ENCODE measurements around the gene CHRDL2.
"Not testable (repeated sequence)": the region's sequence is repeated elsewhere in the genome, so short reads cannot be mapped to it uniquely, and the experiment has no call there.

The CHRDL2 gene

GRCh38 chr11:74731301-74732094, at the start of gene CHRDL2:
Gene CHRDL2 (minus strand): TSS chr11:74731426. CDS start chr11:74730888, 538 bp downstream.
- no peak for DNase-seq (ENCODE audit: low read depth, low spot score)

GRCh38 chr11:74780248-74781005, 49.2 kb upstream of the CHRDL2 start:
- no peak for DNase-seq (ENCODE audit: low read depth, low spot score)

- DNase-seq (ENCODE audit: low read depth, low spot score): no peak
These were observed 47.4 kb upstream of the CHRDL2 start for GRCh38 chr11:74778581-74778980.

GRCh38 chr11:74777877-74778276, 46.7 kb upstream of the CHRDL2 start:
- no peak for DNase-seq (ENCODE audit: low read depth, low spot score)

GRCh38 chr11:74777038-74777437, 45.8 kb upstream of the CHRDL2 start:
- no peak for DNase-seq (ENCODE audit: low read depth, low spot score)

- DNase-seq (ENCODE audit: low read depth, low spot score): no peak
These were observed 45.3 kb upstream of the CHRDL2 start for GRCh38 chr11:74776546-74776945.

GRCh38 chr11:74775762-74776161, 44.5 kb upstream of the CHRDL2 start:
- no peak for DNase-seq (ENCODE audit: low read depth, low spot score)

GRCh38 chr11:74773476-74773875, 42.2 kb upstream of the CHRDL2 start:
- no peak for DNase-seq (ENCODE audit: low read depth, low spot score)

- no peak for DNase-seq (ENCODE audit: low read depth, low spot score)
These were observed 39.9 kb upstream of the CHRDL2 start for GRCh38 chr11:74771139-74771538.

GRCh38 chr11:74770456-74770855, 39.2 kb upstream of the CHRDL2 start:
- DNase-seq (ENCODE audit: low read depth, low spot score): no peak

GRCh38 chr11:74769055-74769707, 38.0 kb upstream of the CHRDL2 start:
- DNase-seq (ENCODE audit: low read depth, low spot score): no peak

GRCh38 chr11:74768172-74768651, 37.0 kb upstream of the CHRDL2 start:
- not testable (repeated sequence) for DNase-seq (ENCODE audit: low read depth, low spot score)

GRCh38 chr11:74766905-74767304, 35.7 kb upstream of the CHRDL2 start:
- no peak for DNase-seq (ENCODE audit: low read depth, low spot score)

- DNase-seq (ENCODE audit: low read depth, low spot score): no peak
These were observed 25.3 kb upstream of the CHRDL2 start for GRCh38 chr11:74756571-74756970.

- no peak for DNase-seq (ENCODE audit: low read depth, low spot score)
These were observed 24.3 kb upstream of the CHRDL2 start for GRCh38 chr11:74755395-74755995.

GRCh38 chr11:74754507-74755252, 23.5 kb upstream of the CHRDL2 start:
- DNase-seq (ENCODE audit: low read depth, low spot score): no peak

- no peak for DNase-seq (ENCODE audit: low read depth, low spot score)
These were observed 20.1 kb upstream of the CHRDL2 start for GRCh38 chr11:74751303-74751702.

- not testable (repeated sequence) for DNase-seq (ENCODE audit: low read depth, low spot score)
These were observed 19.4 kb upstream of the CHRDL2 start for GRCh38 chr11:74750598-74750997.

GRCh38 chr11:74749965-74750296, 18.7 kb upstream of the CHRDL2 start:
- no peak for DNase-seq (ENCODE audit: low read depth, low spot score)

GRCh38 chr11:74749127-74749964, 18.1 kb upstream of the CHRDL2 start:
- DNase-seq (ENCODE audit: low read depth, low spot score): no peak
